ENCODE results near the gene CHCHD3. TPM values are rescaled to one million over a fixed set of nuclear protein-coding genes. Genes with fewer than 3 reads are reported as not detected.

The CHCHD3 gene
- total RNA-seq, 1 donor from 2014 or later = 71.0 TPM

- Mint-ChIP-seq H3K36me3 (peaks cover 20% of the 10 kb centered on the region), H3K9me3 (no peaks in the 10 kb centered on the region), H3K27ac (no peak overlapping the region), H3K27me3 (no peaks in the 10 kb centered on the region), H3K4me3 (no peak overlapping the region), H3K4me1 (ENCODE audit: unreplicated experiment) (peaks cover 28% of the 10 kb centered on the region)
- TF ChIP-seq, protein P1, sequence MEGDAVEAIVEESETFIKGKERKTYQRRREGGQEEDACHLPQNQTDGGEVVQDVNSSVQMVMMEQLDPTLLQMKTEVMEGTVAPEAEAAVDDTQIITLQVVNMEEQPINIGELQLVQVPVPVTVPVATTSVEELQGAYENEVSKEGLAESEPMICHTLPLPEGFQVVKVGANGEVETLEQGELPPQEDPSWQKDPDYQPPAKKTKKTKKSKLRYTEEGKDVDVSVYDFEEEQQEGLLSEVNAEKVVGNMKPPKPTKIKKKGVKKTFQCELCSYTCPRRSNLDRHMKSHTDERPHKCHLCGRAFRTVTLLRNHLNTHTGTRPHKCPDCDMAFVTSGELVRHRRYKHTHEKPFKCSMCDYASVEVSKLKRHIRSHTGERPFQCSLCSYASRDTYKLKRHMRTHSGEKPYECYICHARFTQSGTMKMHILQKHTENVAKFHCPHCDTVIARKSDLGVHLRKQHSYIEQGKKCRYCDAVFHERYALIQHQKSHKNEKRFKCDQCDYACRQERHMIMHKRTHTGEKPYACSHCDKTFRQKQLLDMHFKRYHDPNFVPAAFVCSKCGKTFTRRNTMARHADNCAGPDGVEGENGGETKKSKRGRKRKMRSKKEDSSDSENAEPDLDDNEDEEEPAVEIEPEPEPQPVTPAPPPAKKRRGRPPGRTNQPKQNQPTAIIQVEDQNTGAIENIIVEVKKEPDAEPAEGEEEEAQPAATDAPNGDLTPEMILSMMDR (conservative IDR thresholded peaks at IDR 0.05) = no peak
- no peak for DNase-seq (ENCODE audit: extremely low spot score, unreplicated experiment)
These were observed 25.3 kb downstream of the CHCHD3 start for GRCh38 chr7:133056370-133057238.

DNA sequence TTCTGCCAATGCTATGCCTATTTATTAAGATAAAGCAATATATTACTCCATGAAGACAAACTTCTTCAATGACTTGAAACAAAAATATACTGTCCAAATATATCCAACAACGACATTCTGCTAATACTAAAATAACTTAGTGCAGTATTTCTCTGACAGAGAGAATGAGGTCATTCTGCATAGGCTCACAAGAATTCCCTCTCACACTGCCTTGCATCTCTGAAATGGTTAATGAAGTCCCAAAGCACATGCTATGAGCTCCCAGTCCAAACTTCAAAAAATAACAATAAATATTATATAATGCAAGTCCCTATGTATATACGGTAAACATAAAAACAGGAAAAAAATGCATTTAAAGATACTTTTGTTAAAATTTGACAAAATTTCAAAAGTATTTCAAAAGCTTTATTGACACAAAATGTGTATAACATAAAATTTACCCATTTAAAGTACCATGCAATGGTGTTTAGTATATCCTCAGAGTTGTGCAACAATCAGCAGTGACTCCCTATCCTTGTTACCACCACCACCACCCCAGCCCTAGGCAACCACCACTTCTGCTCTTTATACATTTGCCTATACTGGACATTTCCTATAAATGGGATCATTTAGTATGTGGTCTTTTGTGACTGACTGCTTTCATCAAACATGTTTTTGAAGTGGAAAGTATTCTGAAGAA lies 27.6 kb downstream of the CHCHD3 start:
- Mint-ChIP-seq H3K9me3 (no peaks in the 10 kb centered on the region), H3K4me1 (ENCODE audit: unreplicated experiment) (peaks cover 21% of the 10 kb centered on the region), H3K27ac (no peak overlapping the region), H3K4me3 (no peak overlapping the region), H3K36me3 (peaks cover 4% of the 10 kb centered on the region), H3K27me3 (no peaks in the 10 kb centered on the region)
- DNase-seq (ENCODE audit: extremely low spot score, unreplicated experiment) = no peak
- TF ChIP-seq, protein P1 (conservative IDR thresholded peaks at IDR 0.05) = no peak

- Mint-ChIP-seq H3K27ac (no peak overlapping the region), H3K36me3 (peaks cover 4% of the 10 kb centered on the region), H3K4me1 (ENCODE audit: unreplicated experiment) (peaks cover 21% of the 10 kb centered on the region), H3K4me3 (no peak overlapping the region), H3K9me3 (no peaks in the 10 kb centered on the region), H3K27me3 (no peaks in the 10 kb centered on the region)
- TF ChIP-seq, protein P1 (conservative IDR thresholded peaks at IDR 0.05) = no peak
- no peak for DNase-seq (ENCODE audit: extremely low spot score, unreplicated experiment)
These were observed 28.5 kb downstream of the CHCHD3 start for GRCh38 chr7:133053321-133053891.

GRCh38 chr7:133052826-133053225 lies 29.1 kb downstream of the CHCHD3 start:
- H3K4me3 Mint-ChIP-seq = no peak overlapping the region

GRCh38 chr7:133052401-133052756 lies 29.5 kb downstream of the CHCHD3 start:
- Mint-ChIP-seq H3K36me3 (peaks cover 4% of the 10 kb centered on the region), H3K27ac (no peak overlapping the region), H3K9me3 (no peaks in the 10 kb centered on the region), H3K4me3 (no peak overlapping the region), H3K4me1 (ENCODE audit: unreplicated experiment) (peaks cover 21% of the 10 kb centered on the region), H3K27me3 (no peaks in the 10 kb centered on the region)
- no peak for DNase-seq (ENCODE audit: extremely low spot score, unreplicated experiment)
- TF ChIP-seq, protein P1 (conservative IDR thresholded peaks at IDR 0.05) = no peak

More at GRCh38 chr7:133052826-133053225, 29.1 kb downstream of the CHCHD3 start:
- Mint-ChIP-seq H3K9me3 (no peaks in the 10 kb centered on the region), H3K4me1 (ENCODE audit: unreplicated experiment) (peaks cover 21% of the 10 kb centered on the region), H3K27ac (no peak overlapping the region), H3K27me3 (no peaks in the 10 kb centered on the region), H3K36me3 (peaks cover 4% of the 10 kb centered on the region)
- TF ChIP-seq, protein P1 (conservative IDR thresholded peaks at IDR 0.05) = no peak
- DNase-seq (ENCODE audit: extremely low spot score, unreplicated experiment) = no peak
